HG03520 (cell line): ENCODE measurements around the gene TYSND1.
"Not testable (repeated sequence)": the region's sequence is repeated elsewhere in the genome, so short reads cannot be mapped to it uniquely, and the experiment has no call there.

ENCODE experiments used
- ATAC-seq: cut with Tn5 transposase; IDR thresholded peaks from one replicate; pipeline ENCODE4 v1.9.1; 2021; ENCODE audit warnings: mild to moderate bottlenecking, moderate library complexity; ENCODE audit not compliant: unreplicated experiment

Gene TYSND1

DNA sequence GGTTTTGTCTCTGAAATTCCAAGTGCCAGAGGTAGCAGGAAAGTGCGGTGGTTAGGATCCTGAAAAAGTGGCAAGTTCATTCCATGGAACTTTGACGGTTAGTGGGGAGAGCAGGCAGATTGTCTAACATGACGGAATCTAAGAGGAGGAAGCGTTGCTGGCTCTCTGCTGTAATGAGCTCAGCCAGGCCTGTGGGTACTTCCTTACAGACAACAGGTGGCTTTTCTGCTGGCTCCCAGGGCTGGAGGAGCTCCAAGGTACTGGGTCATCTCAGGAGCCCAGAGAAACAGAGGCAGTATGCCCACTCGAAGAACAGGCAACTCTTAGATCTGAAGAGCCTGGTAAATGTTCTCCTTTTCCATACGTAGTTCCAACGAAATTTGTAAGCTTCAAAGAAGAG, 10.8 kb downstream of the TYSND1 start:
- no peak for ATAC-seq

GRCh38 chr10:70135046-70135445, 11.5 kb downstream of the TYSND1 start:
- no peak for ATAC-seq

- peak; percentile 56 for ATAC-seq
Measured at GRCh38 chr10:70132098-70133029, 14.1 kb downstream of the TYSND1 start, which contains the start of gene AIFM2. TSS of gene AIFM2 (minus strand) at chr10:70132825. CDS start at chr10:70124084, 8,741 bp downstream.

- no peak for ATAC-seq
Measured at GRCh38 chr10:70131560-70131937, 15.0 kb downstream of the TYSND1 start.

- ATAC-seq: no peak
Measured at GRCh38 chr10:70130878-70131559, 15.5 kb downstream of the TYSND1 start.

DNA sequence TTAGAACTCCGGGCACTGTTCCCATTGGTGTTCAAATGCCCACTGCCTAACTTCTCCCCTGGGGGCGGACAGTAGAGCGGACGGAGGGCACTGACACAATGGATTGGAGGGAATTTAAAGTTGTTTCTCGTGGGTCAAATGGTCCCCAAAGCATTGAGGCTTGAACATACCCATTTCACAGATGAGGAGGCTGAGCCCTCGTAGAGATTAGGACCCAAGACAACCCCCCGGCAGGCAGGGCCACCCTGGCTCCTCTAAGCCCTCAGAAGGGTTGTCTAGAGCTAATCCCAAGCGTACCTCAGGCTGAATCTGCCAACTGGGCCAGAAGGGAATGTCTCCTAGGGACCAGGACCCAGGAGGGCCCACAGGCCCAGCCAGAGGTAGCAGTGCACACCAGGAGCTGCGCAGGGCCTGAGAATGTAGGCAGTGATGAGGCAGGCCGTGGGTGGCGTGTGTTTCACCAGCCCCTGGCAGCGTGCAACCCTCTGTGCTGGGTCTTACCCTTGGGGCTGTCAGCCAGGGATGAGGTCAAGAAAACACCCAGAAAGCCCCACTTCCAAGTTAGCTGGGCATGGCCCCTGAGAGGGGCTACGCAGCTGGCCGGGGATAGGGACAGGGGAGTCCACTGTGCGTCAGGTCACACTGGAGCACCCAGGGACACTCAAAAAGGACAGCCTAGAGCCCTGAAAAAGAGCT, 19.7 kb downstream of the TYSND1 start:
- no peak for ATAC-seq

- ATAC-seq: no peak
Measured at GRCh38 chr10:70125918-70126552, 20.5 kb downstream of the TYSND1 start.

- ATAC-seq: no peak
Measured at GRCh38 chr10:70124918-70125317, 21.6 kb downstream of the TYSND1 start.

GRCh38 chr10:70124415-70124814, 22.1 kb downstream of the TYSND1 start:
- ATAC-seq: no peak

DNA sequence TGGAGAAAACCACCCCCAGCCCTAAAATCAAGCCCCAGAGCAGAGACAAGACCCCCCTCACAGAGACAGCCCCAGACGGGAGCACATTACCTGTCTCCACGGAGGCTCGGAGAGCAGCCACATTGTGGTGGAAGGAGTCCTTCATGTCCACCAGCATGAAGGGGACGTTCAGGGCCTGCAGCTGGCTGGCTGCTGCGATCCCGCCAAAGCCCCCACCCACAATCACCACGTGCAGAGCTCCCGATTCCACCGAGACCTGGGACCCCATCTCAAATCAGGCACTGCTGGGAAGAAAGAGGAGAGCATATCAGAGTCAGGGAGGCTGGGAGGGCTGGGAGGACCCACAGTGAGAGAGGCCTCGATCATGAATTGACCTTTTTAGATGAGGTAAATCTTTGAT, 22.7 kb downstream of the TYSND1 start:
- no peak for ATAC-seq

DNA sequence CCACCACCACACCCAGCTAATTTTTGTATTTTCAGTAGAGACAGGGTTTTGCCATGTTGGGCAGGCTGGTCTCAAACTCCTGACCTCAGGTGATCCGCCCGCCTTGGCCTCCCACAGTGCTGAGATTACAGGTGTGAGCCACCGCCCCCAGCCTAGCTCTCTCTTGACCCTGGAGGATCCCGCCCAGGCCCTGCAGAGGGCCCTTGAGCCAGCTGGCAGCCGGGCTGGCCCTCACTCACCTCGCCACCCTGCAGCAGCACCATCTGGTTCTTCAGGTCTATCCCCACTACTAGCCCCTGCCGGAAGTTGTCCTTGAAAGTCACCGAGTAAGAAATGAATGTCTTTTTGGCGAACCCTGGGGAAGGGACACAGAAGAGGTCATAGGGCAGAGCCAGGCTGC, 23.3 kb downstream of the TYSND1 start:
- not testable (repeated sequence) for ATAC-seq

- no peak for ATAC-seq
Measured at GRCh38 chr10:70122742-70123141, 23.8 kb downstream of the TYSND1 start.

- ATAC-seq: no peak
Measured at GRCh38 chr10:70121281-70121949, 25.1 kb downstream of the TYSND1 start.

DNA sequence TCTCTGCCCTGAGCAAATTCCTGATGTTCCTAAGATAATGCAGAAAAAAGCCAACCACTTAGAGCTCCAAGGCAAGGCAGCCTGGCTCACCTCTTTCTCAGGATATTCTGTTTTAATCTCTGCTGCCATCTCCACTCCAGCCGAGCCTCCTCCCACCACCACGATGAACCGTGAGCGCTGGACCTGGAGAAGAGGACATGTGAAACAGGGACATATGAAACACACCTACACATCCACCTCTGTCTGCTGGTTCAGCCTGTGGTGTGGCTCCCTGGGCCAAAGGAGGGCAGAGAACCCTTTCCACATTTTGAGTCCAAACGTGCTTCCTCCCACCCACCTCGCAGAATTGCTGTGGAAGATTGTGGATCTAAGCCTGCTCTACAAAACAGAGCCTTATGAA, 26.1 kb downstream of the TYSND1 start:
- ATAC-seq: no peak

- ATAC-seq: no peak
Measured at GRCh38 chr10:70119623-70120022, 26.9 kb downstream of the TYSND1 start.

GRCh38 chr10:70119197-70119596, 27.3 kb downstream of the TYSND1 start:
- ATAC-seq: no peak

DNA sequence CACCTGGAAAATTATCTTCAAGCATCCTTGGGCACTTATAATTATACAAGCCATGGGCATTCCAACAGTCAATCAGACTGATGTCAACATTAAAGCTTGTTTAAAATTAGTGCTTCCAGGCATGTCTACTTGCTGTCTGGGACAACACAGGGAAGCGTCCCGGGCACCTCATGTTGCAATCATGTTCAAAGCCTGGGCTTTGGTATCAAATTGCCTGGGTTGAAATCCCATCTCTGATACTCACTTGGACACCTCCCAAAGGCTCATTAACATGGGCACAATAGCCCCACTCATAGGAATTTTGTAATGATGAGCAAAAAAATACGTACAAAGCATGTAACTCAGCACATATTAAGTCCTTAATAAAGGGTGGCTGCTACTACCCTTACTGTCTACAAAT, 28.3 kb downstream of the TYSND1 start:
- no peak for ATAC-seq

DNA sequence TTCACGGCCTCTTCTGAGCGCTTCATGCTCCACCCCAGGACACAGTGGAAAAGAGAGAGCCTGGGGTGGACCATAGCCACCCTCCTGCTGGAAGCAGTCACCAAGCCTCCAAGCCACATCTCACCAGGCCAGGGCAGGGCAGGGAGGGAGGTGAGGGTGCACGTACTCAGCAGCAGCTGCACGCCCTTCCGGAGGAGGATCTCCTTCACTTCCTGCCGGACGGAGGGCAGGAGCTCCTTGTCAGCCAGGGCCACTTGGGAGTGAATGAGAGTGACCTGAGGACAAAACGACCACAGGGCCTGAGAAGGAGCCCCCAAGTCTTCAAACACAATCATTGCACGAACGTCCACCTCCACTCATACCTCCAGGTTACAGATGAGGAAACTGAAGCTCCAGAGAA, 28.9 kb downstream of the TYSND1 start:
- no peak for ATAC-seq

GRCh38 chr10:70115948-70116682, 30.4 kb downstream of the TYSND1 start:
- ATAC-seq: no peak

- no peak for ATAC-seq
Measured at GRCh38 chr10:70114902-70115301, 31.6 kb downstream of the TYSND1 start.
